ENCODE data around the gene CACNA2D3.

CACNA2D3 gene

GRCh38 chr3:54830658-54831057, 708.3 kb downstream of the CACNA2D3 start:
- no peak for DNase-seq

DNA sequence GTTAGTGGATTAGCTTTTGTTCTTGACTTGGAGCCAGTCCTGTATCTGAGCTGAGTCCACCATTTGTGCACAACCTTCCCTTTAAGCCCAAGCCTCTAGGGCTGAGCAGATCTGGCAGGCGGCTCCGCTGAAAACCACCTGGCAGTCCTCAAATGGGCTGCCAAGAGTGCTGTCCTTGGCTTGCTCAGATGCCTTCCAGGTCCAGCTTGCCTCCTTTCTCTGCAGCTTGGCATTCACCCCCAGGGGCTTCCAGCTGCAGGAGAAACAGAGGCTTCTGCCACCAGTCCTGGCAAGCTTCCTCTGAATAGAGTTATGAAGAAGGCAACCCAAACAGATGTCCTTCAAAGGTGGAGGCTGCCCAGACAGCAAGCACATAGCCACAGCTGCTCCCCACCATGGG, 708.8 kb downstream of the CACNA2D3 start:
- no peak for DNase-seq

GRCh38 chr3:54832876-54833275, 710.5 kb downstream of the CACNA2D3 start:
- no peak for DNase-seq

- no peak for DNase-seq
These were observed 713.3 kb downstream of the CACNA2D3 start for GRCh38 chr3:54835701-54836100.

- DNase-seq = no peak
These were observed 714.5 kb downstream of the CACNA2D3 start for GRCh38 chr3:54836871-54837270.

GRCh38 chr3:54837964-54838363, 715.6 kb downstream of the CACNA2D3 start:
- DNase-seq = no peak

- no peak for DNase-seq
These were observed 719.1 kb downstream of the CACNA2D3 start for GRCh38 chr3:54841471-54841870.

DNA sequence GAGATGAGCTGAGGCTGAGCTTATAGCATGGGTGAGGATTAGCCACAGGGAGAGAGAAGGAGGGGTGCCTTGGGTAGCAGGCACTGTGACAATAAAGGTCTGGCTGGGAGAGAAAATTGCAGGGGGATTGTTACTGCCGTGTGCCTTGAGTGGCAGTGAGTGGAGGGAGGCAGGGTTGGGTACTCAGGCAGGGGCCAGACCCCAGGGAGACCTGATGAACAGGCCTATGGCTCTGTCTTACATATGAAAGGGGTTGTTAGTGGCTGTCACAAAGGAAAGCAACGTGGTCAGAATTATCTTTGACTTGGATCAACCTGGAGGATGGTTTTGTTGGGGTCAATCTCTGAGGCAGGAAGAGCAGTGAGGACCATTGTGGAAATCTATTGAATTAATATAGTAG, 721.0 kb downstream of the CACNA2D3 start:
- no peak for DNase-seq

DNA sequence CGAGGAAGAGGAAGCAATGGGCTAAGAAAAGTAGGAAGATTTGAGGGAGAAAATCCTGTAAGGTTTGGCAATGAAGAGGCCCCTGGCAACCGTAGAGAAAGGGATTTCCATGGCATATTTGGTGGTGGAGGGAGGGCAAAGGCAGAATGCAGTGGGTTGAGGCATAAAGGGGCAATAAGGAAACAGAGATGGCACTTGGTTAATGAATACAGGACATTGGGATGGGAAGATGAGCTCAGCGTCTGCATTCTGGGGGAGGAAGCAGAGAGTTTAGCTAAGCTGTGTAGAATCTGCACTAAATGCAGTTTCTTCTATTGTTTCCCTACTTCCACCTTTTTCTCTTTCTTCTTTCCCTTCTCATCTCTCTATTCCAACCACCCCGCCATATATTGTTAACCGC, 721.9 kb downstream of the CACNA2D3 start:
- no peak for DNase-seq

DNA sequence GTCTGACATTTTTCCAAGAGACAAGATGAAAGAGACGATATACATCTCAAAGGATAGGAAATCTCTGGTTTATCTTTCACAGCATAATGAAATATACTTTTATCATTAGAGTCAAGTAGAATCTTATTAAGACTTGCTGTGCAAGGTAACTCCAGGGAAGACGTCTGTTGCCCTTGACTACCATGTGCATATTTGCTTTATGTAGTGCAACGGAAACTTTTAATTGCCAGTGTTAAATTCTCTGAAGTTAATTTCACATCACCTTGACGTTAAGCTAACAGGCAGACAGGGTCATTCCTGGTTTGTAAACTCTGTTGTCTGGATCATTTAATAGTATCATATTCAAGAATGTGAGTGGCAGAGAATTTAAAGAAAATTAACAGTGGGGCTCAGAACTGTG, 722.7 kb downstream of the CACNA2D3 start:
- DNase-seq = no peak

- no peak for DNase-seq
These were observed 723.2 kb downstream of the CACNA2D3 start for GRCh38 chr3:54845551-54845950.

- DNase-seq = no peak
These were observed 723.8 kb downstream of the CACNA2D3 start for GRCh38 chr3:54846119-54846518.

DNA sequence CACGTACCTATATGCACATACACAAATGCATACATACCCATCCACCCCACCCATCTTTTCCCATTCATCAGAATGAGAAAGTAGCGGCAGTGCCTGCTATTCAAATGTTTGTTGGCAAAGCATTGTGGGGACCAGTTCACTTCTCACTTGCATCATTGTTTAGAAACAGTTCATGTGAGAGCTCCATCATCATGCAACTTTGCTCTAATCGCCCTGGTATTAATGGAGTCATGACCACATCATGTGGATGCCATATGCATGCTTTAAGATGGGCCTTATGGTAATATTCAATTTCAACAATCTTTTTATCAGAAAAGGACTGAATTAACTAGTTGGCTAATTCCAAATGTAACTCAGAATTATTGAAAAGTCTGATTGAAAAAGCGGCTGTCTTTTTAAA, 725.0 kb downstream of the CACNA2D3 start:
- no peak for DNase-seq

- no peak for DNase-seq
These were observed 727.0 kb downstream of the CACNA2D3 start for GRCh38 chr3:54849360-54849759.

GRCh38 chr3:54850484-54851018, 728.2 kb downstream of the CACNA2D3 start:
- no peak for DNase-seq

- DNase-seq = no peak
These were observed 731.4 kb downstream of the CACNA2D3 start for GRCh38 chr3:54853573-54854404.

DNA sequence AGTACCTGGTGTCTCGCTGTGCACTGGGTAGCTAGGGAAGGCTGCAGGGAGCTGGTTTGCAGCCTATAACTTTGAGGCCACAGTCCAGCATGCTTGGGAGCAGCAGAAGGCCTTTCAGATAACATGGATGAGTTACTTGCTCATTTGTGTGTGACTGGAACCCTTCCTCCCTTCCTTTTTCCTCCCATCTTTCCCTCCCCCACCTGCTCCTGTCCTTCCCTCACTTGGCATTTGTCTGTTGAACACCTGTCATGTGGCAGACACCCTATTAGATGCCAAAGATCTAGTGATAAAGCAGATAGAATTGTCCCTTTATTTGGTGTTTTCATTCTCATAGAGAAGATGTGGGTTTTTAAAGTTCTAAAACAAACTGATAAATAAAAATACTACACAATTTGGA, 733.9 kb downstream of the CACNA2D3 start:
- DNase-seq = no peak

GRCh38 chr3:54857343-54857742, 735.0 kb downstream of the CACNA2D3 start:
- DNase-seq = no peak

GRCh38 chr3:54858093-54858785, 735.9 kb downstream of the CACNA2D3 start:
- no peak for DNase-seq

- no peak for DNase-seq
These were observed 736.8 kb downstream of the CACNA2D3 start for GRCh38 chr3:54859184-54859583.

GRCh38 chr3:54861248-54862067, 739.1 kb downstream of the CACNA2D3 start:
- no peak for DNase-seq

DNA sequence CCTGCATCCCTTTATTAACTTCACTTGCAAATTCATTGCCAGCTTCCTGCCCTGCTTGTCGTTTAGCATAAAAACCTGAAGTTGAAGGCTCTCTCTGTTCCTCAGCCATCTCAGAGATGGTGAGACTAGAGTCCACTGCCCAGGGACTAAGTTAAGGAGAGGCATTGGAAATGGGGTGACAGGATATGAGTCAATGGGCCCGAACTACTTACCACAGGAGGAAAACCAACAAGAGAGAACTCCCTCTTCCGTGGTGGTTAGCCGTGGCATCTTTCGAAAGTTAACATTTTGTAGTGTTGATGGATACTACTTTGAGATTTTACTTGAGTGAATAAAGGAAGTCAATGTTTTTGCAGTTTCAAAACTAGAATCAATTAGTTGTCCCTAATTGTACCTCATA, 740.2 kb downstream of the CACNA2D3 start:
- no peak for DNase-seq

DNA sequence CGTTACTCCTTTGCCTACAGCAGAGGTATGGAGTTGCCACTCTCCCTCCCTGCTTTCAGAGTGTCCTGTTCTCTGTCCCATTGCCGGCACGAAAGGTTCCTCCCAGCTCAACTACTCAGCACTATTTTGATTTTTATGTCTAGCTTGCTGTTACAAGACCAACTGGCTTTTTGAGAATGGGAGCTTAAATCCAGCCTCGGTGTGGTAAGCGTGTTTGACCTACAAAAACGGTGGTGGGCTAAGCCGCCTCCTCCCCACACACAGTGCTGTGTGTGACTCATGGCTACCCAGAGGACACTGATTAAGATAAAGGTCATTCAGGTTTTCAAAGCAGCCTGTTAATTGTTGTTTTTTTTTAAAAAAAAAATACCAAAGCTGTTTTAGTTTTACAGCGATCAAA, 741.0 kb downstream of the CACNA2D3 start:
- no peak for DNase-seq
